Measurements from ENCODE around the gene DMAC2L. TPM values are rescaled to one million over a fixed set of nuclear protein-coding genes. Genes with fewer than 3 reads are reported as not detected.

The DMAC2L gene
- polyA plus RNA-seq, result 88.5 and 98.7 TPM in 2 replicates

GRCh38 chr14:50311972-50312733 lies at the start of gene DMAC2L, which contains the start of gene L2HGDH:
Gene DMAC2L (plus strand): TSS chr14:50312324. CDS start chr14:50321488, 9,164 bp downstream.
Gene L2HGDH (minus strand): TSS chr14:50312229. CDS start chr14:50312150, 79 bp downstream.

Other genes with a start within 250 kb of the DMAC2L start
- 10.8 and 11.4 TPM in 2 replicates for gene VCPKMT, start 195.8 kb upstream of the DMAC2L start, polyA plus RNA-seq
- gene SOS2, start 80.7 kb upstream of the DMAC2L start, polyA plus RNA-seq, result 5.7 and 9.9 TPM in 2 replicates
- 1.7 and 3.0 TPM in 2 replicates for gene L2HGDH, start 95 bp upstream of the DMAC2L start, polyA plus RNA-seq
- 1.8 and 2.6 TPM in 2 replicates for gene CDKL1, start 84.6 kb downstream of the DMAC2L start, polyA plus RNA-seq
- 18.4 and 25.3 TPM in 2 replicates for gene MAP4K5, start 220.2 kb downstream of the DMAC2L start, polyA plus RNA-seq
- 204 and 300 TPM in 2 replicates for gene ATL1, start 247.8 kb downstream of the DMAC2L start, polyA plus RNA-seq

Measured in Purkinje cell (primary cell).